Ectodermal cell (in vitro differentiated cells): Measurements from ENCODE around the gene EPB41L4B. TPM values are rescaled to one million over a fixed set of nuclear protein-coding genes. Genes with fewer than 3 reads are reported as not detected.
A peak's percentile ranks its signal among the peaks of the same experiment; 100 is the strongest.
"Not testable (repeated sequence)": the region's sequence is repeated elsewhere in the genome, so short reads cannot be mapped to it uniquely, and the experiment has no call there.

Source experiments
- H3K27ac ChIP-seq: 2 replicates; pipeline ENCODE4 v1.7.0; 2013; ENCODE audit warnings: mild to moderate bottlenecking, low read depth, low read length; ENCODE audit not compliant: insufficient read depth, poor library complexity, severe bottlenecking
- H3K27me3 ChIP-seq: 2 replicates; pipeline ENCODE4 v1.7.0; 2013; ENCODE audit warnings: mild to moderate bottlenecking, low read length; ENCODE audit not compliant: insufficient read depth, control insufficient read depth, poor library complexity, severe bottlenecking
- H3K36me3 ChIP-seq: one replicate; pipeline ENCODE4 v1.7.0; 2013; ENCODE audit warnings: low read length; ENCODE audit not compliant: control insufficient read depth, insufficient read depth
- H3K4me1 ChIP-seq: one replicate; pipeline ENCODE4 v1.7.0; 2013; ENCODE audit warnings: low read length; ENCODE audit not compliant: control insufficient read depth, insufficient read depth
- H3K4me3 ChIP-seq: 2 replicates; pipeline ENCODE4 v1.7.0; 2013; ENCODE audit warnings: low read depth, low read length, control low read depth; ENCODE audit not compliant: insufficient read depth
- H3K9me3 ChIP-seq: 2 replicates; pipeline ENCODE4 v1.7.0; 2013; ENCODE audit warnings: mild to moderate bottlenecking, low read length, moderate library complexity; ENCODE audit not compliant: control insufficient read depth
- WGBS, 2 experiments: methylation state at CpG; one replicate each; pipeline ENCODE4 v1.1.7; 2013; ENCODE audit warnings: missing lambda C conversion rate in 2 of 2; 5-methylcytosine and 5-hydroxymethylcytosine counted together
- polyA plus RNA-seq, 4 experiments: library from polyadenylated mRNA; stranded (reverse); fragments of 50-300 nt; gene quantifications; one replicate each; pipeline ENCODE4 v1.2.3, GENCODE V29; 2013

The EPB41L4B gene
- 1.8 TPM for polyA plus RNA-seq (2013, experiment 1 of 4)
- polyA plus RNA-seq (2013, experiment 2 of 4): 1.8 TPM
- polyA plus RNA-seq (2013, experiment 3 of 4): 2.1 TPM
- 1.7 TPM for polyA plus RNA-seq (2013, experiment 4 of 4)

DNA sequence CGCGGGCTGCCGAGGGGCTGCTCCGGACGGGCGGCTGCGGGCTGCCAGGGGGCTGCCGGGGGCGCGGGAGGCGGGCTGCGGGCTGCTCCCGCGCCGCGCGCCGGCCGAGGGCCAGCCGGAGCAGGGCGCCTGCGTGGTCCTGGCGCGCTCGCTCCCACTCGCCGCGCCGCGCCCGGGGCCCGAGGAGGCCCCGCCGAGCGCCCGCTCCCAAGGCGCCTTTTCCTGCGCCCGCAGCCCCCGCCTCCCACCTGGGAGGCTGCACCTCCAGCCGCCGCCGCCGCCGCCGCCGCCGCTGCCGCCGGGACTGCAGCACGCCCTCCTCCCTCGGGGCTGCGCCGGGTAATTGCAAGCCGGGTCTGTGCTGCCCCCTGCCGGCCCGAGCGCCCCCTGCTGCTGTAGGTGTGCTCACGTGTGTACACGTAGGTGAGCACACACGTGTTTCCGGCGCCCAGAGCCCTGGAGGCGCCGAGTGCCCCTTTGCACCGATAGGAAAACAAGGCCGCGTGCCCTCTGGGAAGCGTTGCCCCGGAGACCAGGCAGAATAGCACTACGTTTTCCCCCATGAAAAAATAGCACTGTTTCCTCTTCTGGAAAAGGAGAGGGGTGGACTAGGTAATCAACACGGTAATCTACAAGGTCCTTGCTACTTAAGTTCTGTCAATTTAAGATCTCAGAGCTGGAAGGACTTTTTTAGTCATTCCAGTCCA, at the start of gene EPB41L4B:
Gene EPB41L4B (minus strand): TSS at position 318 of the 707 bp plus-strand sequence. CDS start 613 bp downstream, outside the sequence.
- no peak within 1 kb of the TSS for H3K27ac ChIP-seq
- peaks cover 32% of the 10 kb centered on the region for H3K27me3 ChIP-seq
- WGBS, 2 experiments: 2% methylated on average over 72 of the region's 72 CpGs
- H3K4me3 ChIP-seq: peak within 1 kb of the TSS; percentile 45
- no peaks in the 10 kb centered on the region for H3K36me3 ChIP-seq
- no peaks in the 10 kb centered on the region for H3K9me3 ChIP-seq
- H3K4me1 ChIP-seq: peaks cover 15% of the 10 kb centered on the region

- WGBS, 2 experiments: 90 to 92% methylated on average over 2 of the region's 2 CpGs
- no peaks in the 10 kb centered on the region for H3K4me1 ChIP-seq
- H3K4me3 ChIP-seq: no peak overlapping the region
- no peaks in the 10 kb centered on the region for H3K27me3 ChIP-seq
- H3K9me3 ChIP-seq: no peaks in the 10 kb centered on the region
- no peak overlapping the region for H3K27ac ChIP-seq
- H3K36me3 ChIP-seq: no peaks in the 10 kb centered on the region
Observed at GRCh38 chr9:109369285-109369684, 48.4 kb upstream of the EPB41L4B start.

DNA sequence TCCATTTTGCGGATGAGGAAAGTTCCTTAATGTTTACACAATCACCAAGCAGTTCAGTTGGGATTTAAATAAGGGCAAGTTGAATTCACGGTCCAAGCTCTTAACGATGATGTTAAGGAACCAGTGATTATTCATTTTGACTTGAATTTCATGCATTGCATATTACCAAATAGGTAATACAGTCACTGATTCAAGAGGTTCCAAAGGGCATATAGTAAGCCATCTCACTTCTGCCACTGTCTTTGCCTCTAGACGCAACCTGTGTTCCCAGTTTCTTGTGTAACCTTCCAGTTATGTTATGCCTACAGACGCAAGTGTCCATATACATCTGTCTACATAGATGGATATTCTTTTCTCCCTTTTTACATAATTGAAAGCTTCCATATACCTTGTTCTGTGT, 39.9 kb upstream of the EPB41L4B start:
- Histone ChIP-seq H3K27ac (no peak overlapping the region), H3K4me3 (no peak overlapping the region), H3K27me3 (no peaks in the 10 kb centered on the region), H3K9me3 (no peaks in the 10 kb centered on the region), H3K36me3 (no peaks in the 10 kb centered on the region), H3K4me1 (no peaks in the 10 kb centered on the region)
- WGBS, 2 experiments: 87 to 90% methylated on average over 5 of the region's 5 CpGs

DNA sequence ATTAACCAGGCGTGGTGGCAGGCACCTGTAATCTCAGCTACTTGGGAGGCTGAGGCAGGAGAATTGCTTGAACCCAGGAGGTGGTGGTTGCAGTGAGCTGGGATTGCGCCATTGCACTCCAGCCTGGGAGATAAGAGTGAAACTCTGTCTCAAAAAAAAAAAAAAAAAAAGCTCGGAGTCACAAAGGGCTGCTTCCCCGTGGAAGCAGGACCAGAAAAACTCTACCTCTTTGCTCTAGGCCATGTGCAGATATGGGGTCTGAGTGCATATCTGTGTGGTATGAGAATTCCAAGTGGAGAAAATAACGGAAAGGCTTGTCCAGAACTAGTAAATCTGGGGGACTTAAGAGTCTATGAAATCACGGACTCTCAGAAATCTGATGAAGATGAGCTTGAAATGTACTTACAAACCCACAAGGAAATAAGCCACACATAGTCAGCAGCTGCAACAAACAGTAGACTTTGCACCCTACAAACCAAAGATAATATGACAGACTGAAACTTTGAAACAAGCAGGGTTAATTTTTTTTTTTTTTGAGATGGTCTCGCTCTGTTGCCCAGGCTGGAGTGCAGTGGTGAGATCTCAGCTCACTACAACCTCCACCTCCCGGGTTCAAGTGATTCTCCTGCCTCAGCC, 38.2 kb upstream of the EPB41L4B start:
- not testable (repeated sequence) for H3K36me3 ChIP-seq, H3K4me3 ChIP-seq, H3K27me3 ChIP-seq, H3K27ac ChIP-seq, H3K4me1 ChIP-seq, H3K9me3 ChIP-seq
- WGBS, 2 experiments: 88 to 91% methylated on average over 7 of the region's 8 CpGs

- Histone ChIP-seq H3K4me1 (no peaks in the 10 kb centered on the region), H3K27me3 (no peaks in the 10 kb centered on the region), H3K9me3 (no peaks in the 10 kb centered on the region), H3K36me3 (no peaks in the 10 kb centered on the region), H3K4me3 (no peak overlapping the region), H3K27ac (no peak overlapping the region)
- WGBS, 2 experiments: 80 to 81% methylated on average over 21 of the region's 21 CpGs
Observed at GRCh38 chr9:109355564-109356297, 34.9 kb upstream of the EPB41L4B start.

GRCh38 chr9:109354190-109354589, 33.3 kb upstream of the EPB41L4B start:
- H3K4me1 ChIP-seq: no peaks in the 10 kb centered on the region
- no peaks in the 10 kb centered on the region for H3K27me3 ChIP-seq
- no peak overlapping the region for H3K4me3 ChIP-seq
- H3K9me3 ChIP-seq: no peaks in the 10 kb centered on the region
- H3K36me3 ChIP-seq: no peaks in the 10 kb centered on the region
- WGBS, 2 experiments: 92 to 95% methylated on average over 2 of the region's 2 CpGs
- H3K27ac ChIP-seq: no peak overlapping the region

- Histone ChIP-seq H3K36me3 (no peaks in the 10 kb centered on the region), H3K27ac (no peak overlapping the region), H3K27me3 (no peaks in the 10 kb centered on the region), H3K9me3 (no peaks in the 10 kb centered on the region), H3K4me3 (no peak overlapping the region), H3K4me1 (no peaks in the 10 kb centered on the region)
- WGBS, 2 experiments: 84 to 95% methylated on average over 5 of the region's 5 CpGs
Observed at GRCh38 chr9:109351032-109351431, 30.2 kb upstream of the EPB41L4B start.

DNA sequence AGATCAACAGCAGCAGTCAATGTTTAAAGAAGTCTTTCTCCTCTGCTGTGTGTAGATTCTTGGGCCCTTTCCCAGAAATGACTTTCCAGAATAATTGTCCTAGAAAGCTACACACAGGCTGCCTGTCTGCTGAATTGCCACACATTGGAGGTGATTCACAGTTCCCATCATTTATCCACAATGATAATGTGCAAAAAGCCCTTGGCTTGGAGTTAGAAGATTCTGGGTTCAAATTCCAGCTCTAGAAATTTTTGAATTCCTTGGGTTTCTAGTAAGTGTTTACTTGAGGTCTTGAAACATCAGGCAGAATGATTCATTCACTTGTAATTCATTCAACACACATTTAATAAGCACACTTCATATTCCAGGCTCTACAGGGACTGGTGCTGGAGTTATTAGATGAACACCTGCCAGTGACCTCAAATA, 28.6 kb upstream of the EPB41L4B start:
- H3K9me3 ChIP-seq: no peaks in the 10 kb centered on the region
- H3K27ac ChIP-seq: no peak overlapping the region

DNA sequence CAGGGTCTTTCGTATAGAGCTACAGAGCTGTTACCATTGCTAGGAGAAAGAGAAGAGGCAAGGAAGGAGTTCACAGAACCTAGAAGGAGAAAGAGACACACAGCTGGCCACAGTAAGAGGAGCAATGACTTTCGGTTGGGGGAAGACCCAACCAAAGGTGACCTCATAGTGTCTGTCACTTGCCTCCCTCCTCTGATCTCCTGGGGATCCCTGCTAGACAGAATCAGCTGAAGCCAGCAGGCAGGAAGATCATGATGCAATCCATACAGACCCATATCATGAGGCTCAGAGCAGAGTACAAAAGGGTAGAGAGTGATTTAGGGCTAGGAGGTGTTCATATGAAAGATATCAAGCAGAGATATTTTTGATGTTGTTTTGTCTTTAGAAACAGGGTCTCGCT, 26.0 kb upstream of the EPB41L4B start:
- no peak overlapping the region for H3K4me3 ChIP-seq
- no peaks in the 10 kb centered on the region for H3K4me1 ChIP-seq
- H3K27me3 ChIP-seq: no peaks in the 10 kb centered on the region
- WGBS, 2 experiments: 88 to 94% methylated on average over 3 of the region's 3 CpGs
- H3K27ac ChIP-seq: no peak overlapping the region
- H3K36me3 ChIP-seq: no peaks in the 10 kb centered on the region
- H3K9me3 ChIP-seq: no peaks in the 10 kb centered on the region

More for the DNA sequence above, 28.6 kb upstream of the EPB41L4B start:
- Histone ChIP-seq H3K36me3 (no peaks in the 10 kb centered on the region), H3K4me1 (no peaks in the 10 kb centered on the region), H3K4me3 (no peak overlapping the region), H3K27me3 (no peaks in the 10 kb centered on the region)

- H3K4me1 ChIP-seq: no peaks in the 10 kb centered on the region
- no peak overlapping the region for H3K4me3 ChIP-seq
- no peaks in the 10 kb centered on the region for H3K36me3 ChIP-seq
- no peaks in the 10 kb centered on the region for H3K9me3 ChIP-seq
- H3K27ac ChIP-seq: no peak overlapping the region
- WGBS, 2 experiments: 93 to 94% methylated on average over 3 of the region's 3 CpGs
- no peaks in the 10 kb centered on the region for H3K27me3 ChIP-seq
Observed at GRCh38 chr9:109344866-109345265, 24.0 kb upstream of the EPB41L4B start.
